MCF 10A (cell line): Measurements from ENCODE around the gene TYW5. TPM values are rescaled to one million over a fixed set of nuclear protein-coding genes. Genes with fewer than 3 reads are reported as not detected.

ENCODE experiments used
- BruUV-seq: library from RNA; stranded (reverse); fragments of 400-500 nt; replicated peaks from 2 replicates; lab custom pipeline; 2021; lab: Mats Ljungman, UMichigan
- CTCF ChIA-PET: fragments of 300-600 bp; sonication (Branson Sonifier 250); formaldehyde crosslinking; extraction: SDS; loops from one replicate; lab custom pipeline; 2021; ENCODE audit warnings: antibody characterized with exemption, inconsistent platforms; lab: Yijun Ruan, JAX
- POLR2A ChIA-PET: fragments of 300-600, 350-650 bp; sonication (Branson Sonifier 250); formaldehyde crosslinking; extraction: SDS; loops from one replicate; lab custom pipeline; 2020; ENCODE audit warnings: antibody characterized with exemption, inconsistent platforms; lab: Yijun Ruan, JAX
- DNase-seq: peaks from one replicate; pipeline ENCODE4 v3.0.0-alpha.2; 2018; ENCODE audit not compliant: unreplicated experiment
- H3K27ac Mint-ChIP-seq: one replicate; pipeline ENCODE4 v1.8.0; 2022; ENCODE audit warnings: mild to moderate bottlenecking, low read depth, mixed read lengths; ENCODE audit not compliant: unreplicated experiment
- H3K27me3 Mint-ChIP-seq: one replicate; pipeline ENCODE4 v1.8.0; 2022; ENCODE audit warnings: mixed read lengths; ENCODE audit not compliant: insufficient read depth, unreplicated experiment
- H3K36me3 Mint-ChIP-seq: one replicate; pipeline ENCODE4 v1.8.0; 2022; ENCODE audit warnings: mild to moderate bottlenecking, moderate library complexity, mixed read lengths; ENCODE audit not compliant: insufficient read depth, unreplicated experiment
- H3K4me1 Mint-ChIP-seq: one replicate; pipeline ENCODE4 v1.8.0; 2022; ENCODE audit warnings: mixed read lengths; ENCODE audit not compliant: insufficient read depth, unreplicated experiment
- H3K4me3 Mint-ChIP-seq: one replicate; pipeline ENCODE4 v1.8.0; 2022; ENCODE audit warnings: mild to moderate bottlenecking, moderate library complexity, mixed read lengths; ENCODE audit not compliant: unreplicated experiment
- H3K9me3 Mint-ChIP-seq: one replicate; pipeline ENCODE4 v1.8.0; 2022; ENCODE audit warnings: mixed read lengths; ENCODE audit not compliant: unreplicated experiment
- CTCF ChIP-seq: fragments of 200-600 bp; IDR thresholded peaks from one replicate; pipeline ENCODE4 v1.8.0; 2022; ENCODE audit warnings: antibody characterized with exemption, mild to moderate bottlenecking; ENCODE audit not compliant: unreplicated experiment
- intact Hi-C: fragments of 100-400 bp; cut with micrococcal nuclease; formaldehyde crosslinking; loops from 2 replicates; pipeline ENCODE4 v1.14.1; 2022
- total RNA-seq: library from RNA; stranded (reverse); gene quantifications from 2 replicates; pipeline ENCODE4 v1.2.3, GENCODE V29; 2022

Gene TYW5
- total RNA-seq, 1 experiment from 2014 or later, result 11.1 TPM

DNA sequence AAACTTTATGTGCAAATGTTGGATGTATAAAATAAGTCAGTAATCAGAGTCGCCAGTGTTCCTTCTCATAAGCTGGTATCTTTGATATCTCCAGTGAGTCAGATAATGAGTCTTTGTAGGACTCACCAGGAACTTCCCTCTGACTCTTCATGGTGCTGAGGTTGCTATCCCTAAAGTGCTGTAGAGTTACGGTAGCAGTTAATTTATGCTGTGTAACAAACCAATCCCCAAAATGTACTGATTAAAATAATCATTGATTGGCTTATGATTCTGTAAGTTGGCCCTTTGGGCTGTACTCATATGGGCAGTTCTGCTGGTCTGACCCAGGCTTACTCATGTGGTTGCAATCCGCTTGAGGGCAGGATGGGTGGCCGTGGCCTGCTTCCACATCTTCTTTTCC, 43.9 kb upstream of the TYW5 start:
- no peaks in the 10 kb centered on the region for H3K4me1 Mint-ChIP-seq
- POLR2A ChIA-PET, result no interaction called here
- no peaks in the 10 kb centered on the region for H3K27me3 Mint-ChIP-seq
- no peak for TF ChIP-seq CTCF
- no TSS peak for BruUV-seq
- H3K9me3 Mint-ChIP-seq, result no peaks in the 10 kb centered on the region
- intact Hi-C loops, result no loop called here
- H3K4me3 Mint-ChIP-seq, result no peak overlapping the region
- H3K36me3 Mint-ChIP-seq, result peaks cover 4% of the 10 kb centered on the region
- CTCF ChIA-PET, result no interaction called here
- no peak overlapping the region for H3K27ac Mint-ChIP-seq
- no peak for DNase-seq

- DNase-seq, result no peak
- H3K36me3 Mint-ChIP-seq, result peaks cover 4% of the 10 kb centered on the region
- H3K4me3 Mint-ChIP-seq, result no peak overlapping the region
- no TSS peak for BruUV-seq
- POLR2A ChIA-PET, result no interaction called here
- no peaks in the 10 kb centered on the region for H3K4me1 Mint-ChIP-seq
- no peak for TF ChIP-seq CTCF
- H3K27me3 Mint-ChIP-seq, result no peaks in the 10 kb centered on the region
- CTCF ChIA-PET, result interaction anchor here (0.5 kb wide), 1 partner anchor 311 kb away, joined by 7 read pairs; no protein-coding TSS in a partner anchor
- H3K9me3 Mint-ChIP-seq, result no peaks in the 10 kb centered on the region
- H3K27ac Mint-ChIP-seq, result no peak overlapping the region
- intact Hi-C loops, result no loop called here
Measured at GRCh38 chr2:199997296-199997695, 42.0 kb upstream of the TYW5 start.

- CTCF ChIA-PET, result interaction anchor here (0.7 to 1.9 kb wide), 2 partner anchors 9 to 1104 kb away, joined by 3 to 6 read pairs; no protein-coding TSS in a partner anchor
- no peak for DNase-seq
- TF ChIP-seq CTCF, result no peak
- Mint-ChIP-seq H3K9me3 (no peaks in the 10 kb centered on the region), H3K4me3 (no peak overlapping the region), H3K27ac (no peak overlapping the region), H3K27me3 (no peaks in the 10 kb centered on the region), H3K4me1 (no peaks in the 10 kb centered on the region), H3K36me3 (peaks cover 4% of the 10 kb centered on the region)
- POLR2A ChIA-PET, result interaction anchor here (0.7 to 0.9 kb wide), 2 partner anchors 161 to 491 kb away, joined by 3 read pairs; no protein-coding TSS in a partner anchor
- intact Hi-C loops, result no loop called here
- BruUV-seq, result no TSS peak
Measured at GRCh38 chr2:199994896-199995295, 39.6 kb upstream of the TYW5 start.

DNA sequence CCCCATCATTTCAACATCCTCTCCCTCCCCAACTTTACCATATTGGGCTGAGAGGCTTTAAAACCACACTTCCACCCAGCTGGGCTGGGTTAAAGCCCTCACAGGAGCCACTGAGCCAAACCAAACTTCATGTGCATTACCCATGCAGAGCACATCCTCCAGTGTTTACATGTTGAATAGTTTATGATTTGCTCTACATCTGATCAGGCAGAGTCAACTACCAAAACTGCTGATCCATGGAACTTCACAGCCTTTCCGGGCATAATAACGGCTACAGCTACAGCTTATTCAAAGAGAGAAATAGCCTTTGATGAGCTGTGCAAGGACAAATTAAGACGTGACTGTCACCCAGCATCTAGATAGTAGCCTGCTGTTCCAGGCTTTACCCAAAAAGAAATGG, 39.1 kb upstream of the TYW5 start:
- BruUV-seq, result no TSS peak
- Mint-ChIP-seq H3K4me3 (no peak overlapping the region), H3K27ac (no peak overlapping the region), H3K4me1 (no peaks in the 10 kb centered on the region), H3K27me3 (no peaks in the 10 kb centered on the region), H3K36me3 (peaks cover 4% of the 10 kb centered on the region), H3K9me3 (no peaks in the 10 kb centered on the region)
- intact Hi-C loops, result no loop called here
- no peak for DNase-seq
- POLR2A ChIA-PET, result interaction anchor here (0.9 kb wide), 1 partner anchor 491 kb away, joined by 3 read pairs; no protein-coding TSS in a partner anchor
- no peak for TF ChIP-seq CTCF
- CTCF ChIA-PET, result interaction anchor here (0.7 to 1.9 kb wide), 2 partner anchors 9 to 1103 kb away, joined by 3 to 6 read pairs; no protein-coding TSS in a partner anchor
